SKM-1 treated with dmso at 0.1 percent for 144 hours (cell line): ENCODE data around the gene LLGL2.

ENCODE experiments used
- DNase-seq: peaks from one replicate; lab custom pipeline; 2025; ENCODE audit not compliant: unreplicated experiment; lab: John Stamatoyannopoulos, UW

Gene LLGL2

DNA sequence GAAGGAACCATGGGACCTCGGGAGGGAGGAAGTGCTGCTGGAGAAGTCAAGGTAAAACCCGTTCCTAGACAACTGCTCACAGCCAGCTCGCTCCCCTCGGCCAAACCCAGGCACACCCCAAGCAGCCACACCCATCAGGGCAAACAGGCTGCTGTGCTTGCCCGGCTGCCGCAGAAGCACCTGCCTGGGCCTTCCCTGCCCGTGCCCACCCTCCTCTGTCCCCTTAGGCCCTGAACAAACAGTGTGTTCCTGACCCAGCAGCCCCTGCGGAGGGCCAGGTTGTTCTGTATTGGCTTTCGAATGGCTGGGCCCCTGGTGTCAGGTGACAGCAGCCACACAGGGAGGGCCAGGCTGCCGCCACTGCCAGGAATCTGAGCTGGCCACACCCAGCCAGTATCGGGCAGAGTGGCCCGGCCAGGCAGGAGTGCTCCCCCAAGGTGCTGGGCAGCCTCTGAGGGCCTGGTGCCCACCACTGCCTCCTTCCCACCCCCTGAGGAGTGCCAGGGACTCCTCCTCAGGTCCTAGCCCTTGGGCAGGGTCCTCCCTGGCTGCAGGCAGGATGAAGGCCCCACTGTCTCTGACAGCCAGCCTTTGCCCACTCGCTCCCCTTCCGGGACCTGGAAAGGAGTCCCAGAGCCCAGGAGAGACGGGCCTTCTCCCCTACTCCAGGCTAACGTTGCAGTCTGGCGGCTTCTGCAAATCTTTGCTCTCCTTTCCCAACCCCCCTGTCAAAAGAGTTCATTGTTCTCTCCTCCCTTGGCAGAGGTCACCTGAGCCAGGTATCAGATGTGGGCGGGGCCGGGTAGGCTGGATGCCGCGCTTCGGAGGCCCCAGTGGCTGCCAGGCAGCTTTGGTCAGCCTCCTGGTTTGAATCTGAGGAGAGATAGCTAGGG, 24.0 kb downstream of the LLGL2 start:
- DNase-seq = no peak

GRCh38 chr17:75550139-75550465, 24.6 kb downstream of the LLGL2 start:
- no peak for DNase-seq

DNA sequence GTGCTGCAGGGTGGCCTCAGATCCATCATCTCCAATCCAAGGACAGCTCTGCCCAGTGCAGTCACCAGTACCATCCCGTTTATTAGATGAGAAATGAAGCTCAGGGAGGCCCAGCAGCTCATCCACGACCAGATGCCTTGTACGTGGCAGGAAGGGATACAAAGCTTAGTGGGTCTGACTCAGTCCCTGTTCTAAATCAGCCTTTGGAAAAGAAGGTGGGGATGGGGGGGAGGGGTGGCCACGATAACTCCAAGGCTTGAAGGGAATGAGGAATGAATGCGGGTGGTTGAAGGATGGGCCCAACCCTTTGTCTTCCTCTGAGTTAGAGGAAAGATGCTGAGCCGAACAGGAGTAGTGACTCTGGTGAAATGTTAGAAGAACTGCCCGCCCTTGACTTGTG, 25.8 kb downstream of the LLGL2 start:
- no peak for DNase-seq

DNA sequence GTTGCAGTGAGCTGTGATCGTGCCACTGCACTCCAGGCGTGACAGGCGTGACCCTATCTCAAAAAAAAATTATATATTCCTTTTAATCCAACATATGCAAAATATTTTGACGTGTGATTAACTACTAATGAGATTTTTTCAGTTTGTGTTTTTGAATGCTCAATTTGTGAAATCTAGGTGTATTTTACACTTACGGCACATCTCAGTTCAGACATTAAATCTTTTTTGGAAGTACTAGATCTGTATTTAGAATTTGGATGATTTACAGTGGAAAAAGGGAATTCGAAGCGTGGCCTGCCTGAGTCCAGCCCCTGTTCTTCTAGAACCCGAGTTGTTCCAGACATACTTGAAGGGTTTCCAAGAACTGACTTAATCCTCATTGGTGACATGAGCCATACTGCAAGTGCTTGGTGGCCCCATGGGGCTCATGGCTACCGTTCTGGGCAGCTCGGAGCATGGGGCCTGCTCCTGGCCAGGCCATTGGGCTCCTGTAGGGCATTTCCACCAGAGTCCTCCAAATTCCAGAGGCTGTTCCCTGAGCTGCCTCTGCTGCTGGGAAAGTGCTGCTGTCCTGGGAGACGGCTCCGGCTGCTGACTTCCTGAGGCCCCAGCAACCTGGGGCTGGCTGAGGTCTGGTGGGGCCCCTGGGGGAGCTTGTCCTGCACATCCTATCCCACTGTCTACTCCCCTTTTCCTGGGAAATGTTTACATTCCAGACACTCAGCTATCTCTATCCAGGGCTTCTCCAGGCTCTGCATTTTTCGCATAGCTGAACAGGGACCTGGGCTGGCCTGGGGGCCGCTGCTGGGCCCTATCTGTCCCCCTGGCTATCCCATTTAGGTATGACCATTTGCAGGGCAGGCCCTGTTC, 27.2 kb downstream of the LLGL2 start:
- no peak for DNase-seq

- DNase-seq = peak; percentile 33
Observed at GRCh38 chr17:75553295-75554110, 28.0 kb downstream of the LLGL2 start.

DNA sequence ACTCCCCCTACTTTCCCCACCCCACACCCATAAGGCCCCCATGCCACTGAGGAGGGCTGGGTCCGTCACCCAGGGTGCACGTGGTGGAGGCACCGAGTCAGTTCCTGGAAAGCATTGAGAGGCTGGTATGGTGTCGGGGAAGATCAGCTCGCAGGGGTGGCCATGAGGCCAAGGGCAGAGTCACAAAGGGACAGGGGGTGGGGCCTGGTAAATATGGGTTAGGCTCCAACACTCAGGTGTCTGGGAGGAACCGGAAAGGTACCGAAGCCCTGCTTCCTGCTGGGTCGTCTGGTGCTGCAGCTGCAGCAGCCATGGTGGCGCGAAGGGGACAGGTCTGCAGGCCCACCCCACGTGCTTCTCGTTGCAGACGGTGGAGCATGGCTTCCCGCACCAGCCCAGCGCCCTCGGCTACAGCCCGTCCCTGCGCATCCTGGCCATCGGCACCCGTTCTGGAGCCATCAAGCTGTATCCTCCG, 30.2 kb downstream of the LLGL2 start:
- DNase-seq = no peak

- no peak for DNase-seq
Observed at GRCh38 chr17:75557075-75557851, 31.8 kb downstream of the LLGL2 start.

- no peak for DNase-seq
Observed at GRCh38 chr17:75557852-75558665, 32.6 kb downstream of the LLGL2 start.

DNA sequence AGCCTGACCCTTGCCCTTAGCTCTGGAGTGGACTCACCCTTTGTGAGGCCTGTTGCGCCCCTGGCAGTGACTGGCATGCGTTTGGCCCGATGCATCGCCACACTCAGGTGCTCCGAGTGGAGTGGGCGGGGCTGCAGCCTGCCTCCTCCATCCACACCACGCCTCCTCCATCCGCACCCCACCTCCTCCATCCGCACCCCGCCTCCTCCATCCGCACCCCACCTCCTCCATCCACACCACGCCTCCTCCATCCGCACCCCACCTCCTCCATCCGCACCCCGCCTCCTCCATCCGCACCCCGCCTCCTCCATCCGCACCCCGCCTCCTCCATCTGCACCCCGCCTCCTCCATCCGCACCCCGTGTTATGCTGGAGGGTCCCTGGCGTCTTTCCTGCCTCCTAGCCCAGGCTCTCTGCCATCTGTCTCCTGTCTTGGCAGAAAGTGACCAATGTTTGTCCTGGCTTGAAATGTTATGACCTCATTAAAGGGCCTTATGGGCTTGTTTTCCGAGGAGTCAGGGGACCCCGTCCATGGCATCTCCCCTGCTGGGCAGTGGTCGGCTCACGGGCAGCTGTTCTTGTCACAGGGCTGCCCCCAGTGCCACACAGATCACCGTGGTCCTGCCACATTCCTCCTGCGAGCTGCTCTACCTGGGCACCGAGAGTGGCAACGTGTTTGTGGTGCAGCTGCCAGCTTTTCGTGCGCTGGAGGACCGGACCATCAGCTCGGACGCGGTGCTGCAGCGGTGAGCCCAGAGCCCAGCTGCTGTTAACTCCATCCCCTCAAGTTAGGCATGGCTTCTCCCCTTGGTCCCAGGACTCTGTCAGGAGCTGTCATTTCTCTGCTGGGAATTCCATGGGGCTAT, 33.4 kb downstream of the LLGL2 start:
- DNase-seq = no peak

GRCh38 chr17:75559958-75560533, 34.5 kb downstream of the LLGL2 start:
- DNase-seq = no peak

- DNase-seq = no peak
Observed at GRCh38 chr17:75561927-75562603, 36.6 kb downstream of the LLGL2 start.

- no peak for DNase-seq
Observed at GRCh38 chr17:75563063-75563758, 37.7 kb downstream of the LLGL2 start.

DNA sequence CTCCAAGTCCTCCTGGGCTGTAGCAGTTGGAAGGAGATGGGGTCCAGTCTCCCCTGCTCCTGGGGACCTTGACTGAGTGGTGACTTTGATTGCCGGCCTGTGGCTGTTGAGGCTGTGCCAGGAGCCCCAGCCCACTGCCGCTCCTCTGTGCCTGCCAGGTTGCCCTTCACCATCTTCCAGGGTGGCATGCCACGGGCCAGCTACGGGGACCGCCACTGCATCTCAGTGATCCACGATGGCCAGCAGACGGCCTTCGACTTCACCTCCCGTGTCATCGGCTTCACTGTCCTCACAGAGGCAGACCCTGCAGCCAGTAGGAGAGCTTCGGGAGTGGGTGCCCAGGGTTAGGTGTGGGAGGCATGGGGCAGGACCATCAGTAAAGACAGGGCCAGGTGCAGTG, 38.7 kb downstream of the LLGL2 start:
- no peak for DNase-seq

- DNase-seq = no peak
Observed at GRCh38 chr17:75565066-75565465, 39.6 kb downstream of the LLGL2 start.

DNA sequence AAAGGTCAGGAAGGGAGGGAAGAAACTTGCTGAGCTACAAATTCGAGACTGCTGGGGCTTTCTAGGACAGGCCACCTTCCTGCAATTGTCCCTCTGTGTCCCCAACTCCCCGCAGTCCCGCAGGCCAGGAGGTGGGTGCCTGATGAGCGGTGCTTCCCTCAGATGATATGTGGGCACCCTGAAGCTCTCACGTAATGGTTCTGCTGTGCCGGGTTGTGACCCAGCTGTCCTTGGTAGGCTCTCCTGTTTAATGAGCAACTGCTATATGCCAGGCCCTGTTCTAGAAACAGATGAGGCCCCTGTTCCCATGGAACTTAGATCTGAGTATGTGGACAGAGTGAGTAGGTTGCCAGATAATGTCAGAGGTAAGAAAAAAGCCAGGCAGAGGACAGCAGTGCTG, 40.1 kb downstream of the LLGL2 start:
- DNase-seq = no peak

DNA sequence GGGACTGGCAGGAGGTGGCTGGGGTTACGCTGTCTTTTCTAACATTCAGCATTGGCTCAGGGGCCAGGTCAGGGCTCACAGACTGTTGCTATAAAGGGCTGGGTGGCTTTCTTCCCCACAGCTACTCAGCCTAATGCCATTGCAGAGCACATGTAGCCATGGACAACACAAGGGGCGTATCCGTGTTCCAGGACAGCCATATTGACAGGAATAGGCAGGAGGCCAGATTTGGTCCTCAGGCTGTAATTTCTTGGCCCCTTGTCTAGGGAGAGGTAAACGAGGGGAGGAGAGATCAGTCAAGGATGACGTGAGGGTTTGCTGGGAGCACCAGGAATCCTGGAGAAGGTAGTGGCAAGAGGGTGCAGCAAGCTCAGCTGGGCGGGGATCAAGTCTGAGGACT, 40.9 kb downstream of the LLGL2 start:
- DNase-seq = no peak

DNA sequence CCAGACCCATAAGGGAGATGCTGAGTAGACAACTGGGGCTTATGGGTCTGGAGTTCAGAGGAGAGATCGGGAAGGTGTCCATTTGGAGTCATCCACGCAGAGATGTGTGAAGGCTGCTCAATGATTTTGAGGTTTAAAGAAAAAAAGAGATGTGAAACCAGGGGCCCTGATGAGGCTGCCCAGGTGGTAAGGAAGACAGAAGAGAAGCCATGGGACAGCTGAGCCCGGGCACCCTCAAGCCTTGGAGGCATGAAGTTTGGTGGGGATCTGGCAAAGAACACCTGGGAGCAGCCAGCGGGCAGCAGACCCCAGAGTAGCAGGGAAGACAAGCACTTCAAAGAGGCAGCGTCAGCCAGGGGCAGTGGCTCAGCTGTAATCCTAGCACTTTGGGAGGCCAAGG, 41.3 kb downstream of the LLGL2 start:
- no peak for DNase-seq
